PC-3 (cell line): ENCODE measurements around the gene SPIRE1. TPM values are rescaled to one million over a fixed set of nuclear protein-coding genes. Genes with fewer than 3 reads are reported as not detected.

Source experiments
- ATAC-seq: fragments of 200-7000 bp; cut with Tn5 transposase; 2 replicates; pipeline ENCODE4 v1.9.1; 2020; ENCODE audit warnings: mild to moderate bottlenecking, moderate library complexity
- BruUV-seq: library from RNA; stranded (reverse); fragments of 400-500 nt; replicated peaks from 2 replicates; lab custom pipeline; 2021; lab: Mats Ljungman, UMichigan
- CTCF ChIA-PET: fragments of 300-600 bp; sonication (Branson Sonifier 250); formaldehyde crosslinking; loops from one replicate; lab custom pipeline; 2022; ENCODE audit warnings: antibody characterized with exemption; lab: Charles Lee
- POLR2A ChIA-PET: fragments of 300-600 bp; sonication (Branson Sonifier 250); formaldehyde crosslinking; loops from one replicate; lab custom pipeline; 2022; ENCODE audit warnings: antibody characterized with exemption; ENCODE audit not compliant: unreplicated experiment; lab: Charles Lee
- DNase-seq: peaks from one replicate; pipeline ENCODE4 v3.0.0-alpha.2; 2015
- H2AFZ ChIP-seq: fragments of 300-600 bp; sonication (generic); 2 replicates; pipeline ENCODE4 v1.6.0; 2016; ENCODE audit warnings: antibody characterized with exemption, low read length
- H3F3A ChIP-seq: fragments of 300-600 bp; sonication (generic); one replicate; pipeline ENCODE4 v1.6.0; 2017; ENCODE audit warnings: antibody characterized with exemption, low read length, control low read depth, mild to moderate bottlenecking; ENCODE audit not compliant: unreplicated experiment
- H3K27ac ChIP-seq: fragments of 300-600 bp; sonication (generic); 2 replicates; pipeline ENCODE4 v1.5.1; 2016; ENCODE audit warnings: mild to moderate bottlenecking, low read length
- H3K27me3 ChIP-seq: fragments of 300-600 bp; sonication (generic); 2 replicates; pipeline ENCODE4 v1.6.1; 2016; ENCODE audit warnings: low read length, mixed read lengths
- H3K36me3 ChIP-seq: fragments of 300-600 bp; sonication (generic); 2 replicates; pipeline ENCODE4 v1.6.1; 2016; ENCODE audit warnings: low read depth, mixed run types, low read length, mixed read lengths
- H3K4me1 ChIP-seq: fragments of 300-600 bp; sonication (generic); 2 replicates; pipeline ENCODE4 v1.5.1; 2016; ENCODE audit warnings: low read length; ENCODE audit not compliant: insufficient read depth
- H3K4me2 ChIP-seq: fragments of 300-600 bp; sonication (generic); 2 replicates; pipeline ENCODE4 v1.6.0; 2016; ENCODE audit warnings: low read length
- H3K4me3 ChIP-seq: fragments of 300-600 bp; sonication (generic); 2 replicates; pipeline ENCODE4 v1.5.1; 2016; ENCODE audit warnings: mild to moderate bottlenecking, low read length, mixed read lengths
- H3K79me2 ChIP-seq: fragments of 300-600 bp; sonication (generic); 2 replicates; pipeline ENCODE4 v1.6.1; 2017; ENCODE audit warnings: low read length, mixed read lengths
- H3K9ac ChIP-seq: fragments of 300-600 bp; sonication (generic); 2 replicates; pipeline ENCODE4 v1.6.0; 2016; ENCODE audit warnings: mild to moderate bottlenecking, low read length
- H3K9me2 ChIP-seq: fragments of 300-600 bp; sonication (generic); replicated peaks from 2 replicates; pipeline ENCODE4 v1.6.1; 2016; ENCODE audit warnings: mixed run types, low read length, mixed read lengths
- H3K9me3 ChIP-seq: fragments of 300-600 bp; sonication (generic); 2 replicates; pipeline ENCODE4 v1.6.1; 2016; ENCODE audit warnings: low read length, mixed read lengths
- H4K20me1 ChIP-seq: fragments of 300-600 bp; sonication (generic); 2 replicates; pipeline ENCODE4 v1.6.1; 2016; ENCODE audit warnings: low read length, mixed read lengths
- CTCF ChIP-seq: fragments of 300-600 bp; sonication (generic); conservative IDR thresholded peaks from 2 replicates; pipeline ENCODE4 v1.5.1; 2017; ENCODE audit warnings: antibody characterized with exemption, low read depth, mild to moderate bottlenecking, low read length
- EZH2 ChIP-seq: fragments of 300-600 bp; sonication (generic); IDR thresholded peaks from one replicate; pipeline ENCODE4 v1.6.1; 2017; ENCODE audit warnings: antibody characterized with exemption, mild to moderate bottlenecking, low read length; ENCODE audit not compliant: unreplicated experiment
- EZH2phosphoT487 ChIP-seq: fragments of 300-600 bp; sonication (generic); IDR thresholded peaks from 2 replicates; pipeline ENCODE4 v1.6.1; 2018; ENCODE audit warnings: mild to moderate bottlenecking, antibody characterized with exemption, low read length, borderline replicate concordance
- intact Hi-C: fragments of 100-400 bp; cut with micrococcal nuclease; formaldehyde crosslinking; loops from 2 replicates; pipeline ENCODE4 v1.9.0; 2023
- total RNA-seq: library from RNA; depleted of rRNA; stranded (reverse); fragments of >200 nt; gene quantifications from 2 replicates; pipeline ENCODE4 v1.2.3, GENCODE V29; 2014

Gene SPIRE1
- total RNA-seq, 1 experiment from 2014 or later, result 32.4 TPM

- intact Hi-C loops, result loop anchor here (5.0 kb wide), 1 partner anchor 51 kb away; no protein-coding TSS in a partner anchor
- TSS peak; percentile 2 for BruUV-seq
- CTCF ChIA-PET, result no interaction called here
Observed at GRCh38 chr18:12442946-12443345, 215.0 kb downstream of the SPIRE1 start.

DNA sequence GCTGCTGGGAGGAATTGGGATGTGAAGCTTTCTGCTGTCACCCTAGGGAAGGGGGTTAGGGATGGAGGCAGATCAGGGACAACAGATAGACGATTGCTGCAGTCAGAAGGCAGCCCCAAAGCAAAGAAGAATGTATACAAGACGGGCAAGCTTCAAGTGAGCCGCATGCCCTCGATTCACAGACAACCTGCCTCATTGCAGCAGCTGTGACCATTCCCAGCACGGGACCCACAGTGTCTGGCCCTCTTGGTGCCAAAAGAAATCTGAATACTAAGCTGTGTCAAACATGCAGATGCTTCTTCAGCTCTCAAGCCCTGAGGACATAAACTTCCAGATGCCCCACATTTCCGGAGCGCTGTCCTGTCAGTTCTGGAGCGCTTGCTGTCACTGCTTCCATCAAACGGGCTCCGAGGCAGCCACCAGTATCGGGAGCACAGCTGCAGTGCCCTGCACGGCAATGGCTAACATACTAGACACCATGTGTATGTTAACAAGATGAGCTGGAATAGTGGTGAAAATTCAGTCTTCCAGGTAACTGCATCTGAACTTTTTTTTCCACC is 216.4 kb downstream of the SPIRE1 start:
- no peaks in the 10 kb centered on the region for H4K20me1 ChIP-seq
- no peaks in the 10 kb centered on the region for H3K27me3 ChIP-seq
- no peaks in the 10 kb centered on the region for H3F3A ChIP-seq
- POLR2A ChIA-PET, result interaction anchor here (0.6 kb wide), 1 partner anchor 21 kb away, joined by 5 read pairs; no protein-coding TSS in a partner anchor
- peaks cover 9% of the 10 kb centered on the region; the same call in 1 of the 2 replicates for H3K36me3 ChIP-seq
- DNase-seq (no peak), ATAC-seq (no peak; the same call in 1 of the 2 replicates)
- no peak overlapping the region for H3K27ac ChIP-seq
- no peak overlapping the region for H3K9ac ChIP-seq
- no peak overlapping the region for H3K4me2 ChIP-seq
- TF ChIP-seq EZH2phosphoT487 (no peak), CTCF (no peak), EZH2 (no peak)
- CTCF ChIA-PET, result no interaction called here
- no peak overlapping the region for H3K4me3 ChIP-seq
- H2AFZ ChIP-seq, result no peak overlapping the region
- H3K9me2 ChIP-seq, result no peaks in the 10 kb centered on the region
- no TSS peak for BruUV-seq
- H3K4me1 ChIP-seq, result no peaks in the 10 kb centered on the region
- H3K9me3 ChIP-seq, result no peaks in the 10 kb centered on the region
- intact Hi-C loops, result loop anchor here (5.0 kb wide), 1 partner anchor 49 kb away; no protein-coding TSS in a partner anchor
- H3K79me2 ChIP-seq, result no peaks in the 10 kb centered on the region

More at GRCh38 chr18:12442946-12443345, 215.0 kb downstream of the SPIRE1 start:
- no peak overlapping the region for H3K9ac ChIP-seq
- peak; percentile 31 for ATAC-seq
- no peak overlapping the region for H3K27ac ChIP-seq
- TF ChIP-seq EZH2phosphoT487 (no peak), CTCF (no peak), EZH2 (no peak)
- H3K36me3 ChIP-seq, result peaks cover 9% of the 10 kb centered on the region; the same call in 1 of the 2 replicates
- H3K79me2 ChIP-seq, result no peaks in the 10 kb centered on the region
- H4K20me1 ChIP-seq, result no peaks in the 10 kb centered on the region
- POLR2A ChIA-PET, result interaction anchor here (0.6 kb wide), 1 partner anchor 21 kb away, joined by 15 read pairs; no protein-coding TSS in a partner anchor
- no peaks in the 10 kb centered on the region for H3F3A ChIP-seq
- no peaks in the 10 kb centered on the region for H3K9me2 ChIP-seq
- no peaks in the 10 kb centered on the region for H3K9me3 ChIP-seq
- H2AFZ ChIP-seq, result no peak overlapping the region
- H3K4me2 ChIP-seq, result no peak overlapping the region
- H3K4me1 ChIP-seq, result no peaks in the 10 kb centered on the region
- no peak overlapping the region for H3K4me3 ChIP-seq
- DNase-seq, result peak; percentile 42
- no peaks in the 10 kb centered on the region for H3K27me3 ChIP-seq

DNA sequence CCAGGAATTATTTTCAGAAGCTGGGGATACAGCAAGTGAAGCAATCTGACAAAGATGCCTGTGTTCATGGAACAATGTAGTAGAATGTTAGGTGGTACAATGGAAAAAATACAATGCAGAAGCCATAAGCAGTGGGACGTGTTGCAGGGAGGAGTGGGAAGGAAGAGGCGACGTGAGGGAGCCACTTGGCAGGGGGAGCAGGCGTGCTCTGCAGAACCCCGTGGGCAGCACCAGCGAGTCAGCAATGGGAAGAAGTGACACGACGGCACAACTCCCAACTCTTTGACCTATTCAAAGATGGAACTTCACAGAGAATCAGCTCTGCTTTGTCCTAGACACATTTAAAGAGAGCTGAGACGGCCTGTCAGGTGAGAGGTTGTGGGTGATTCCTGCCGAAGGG is 219.7 kb downstream of the SPIRE1 start:
- no peak overlapping the region for H3K4me2 ChIP-seq
- no peak overlapping the region for H3K4me3 ChIP-seq
- H3K36me3 ChIP-seq, result no peaks in the 10 kb centered on the region
- H3K79me2 ChIP-seq, result no peaks in the 10 kb centered on the region
- CTCF ChIA-PET, result no interaction called here
- no peaks in the 10 kb centered on the region for H3K9me3 ChIP-seq
- H3K27me3 ChIP-seq, result no peaks in the 10 kb centered on the region
- H3K4me1 ChIP-seq, result no peaks in the 10 kb centered on the region
- TF ChIP-seq EZH2phosphoT487, result no peak
- TF ChIP-seq EZH2, result no peak
- TF ChIP-seq CTCF, result no peak
- no peaks in the 10 kb centered on the region for H3F3A ChIP-seq
- H3K9me2 ChIP-seq, result no peaks in the 10 kb centered on the region
- no peaks in the 10 kb centered on the region for H4K20me1 ChIP-seq
- H2AFZ ChIP-seq, result no peak overlapping the region
- POLR2A ChIA-PET, result no interaction called here
- no peak for ATAC-seq
- H3K9ac ChIP-seq, result no peak overlapping the region
- BruUV-seq, result no TSS peak
- no peak overlapping the region for H3K27ac ChIP-seq
- no peak for DNase-seq
- intact Hi-C loops, result no loop called here
